Activated B cell treated with CpG ODN at 0.5 μM for 24 hours (primary cell): ENCODE data around the gene HDAC4. TPM values are rescaled to one million over a fixed set of nuclear protein-coding genes. Genes with fewer than 3 reads are reported as not detected.

Source experiments
- ATAC-seq: fragments of 200-7000 bp; cut with Tn5 transposase; one replicate; pipeline ENCODE4 v1.10.0; 2021; ENCODE audit warnings: low read depth, mild to moderate bottlenecking, moderate library complexity
- CTCF ChIA-PET: fragments of 350-600 bp; sonication (Branson Sonifier 250); formaldehyde crosslinking; loops from one replicate; lab custom pipeline; 2021; ENCODE audit warnings: antibody characterized with exemption; lab: Charles Lee
- POLR2A ChIA-PET: fragments of 350-600 bp; sonication (Branson Sonifier 250); formaldehyde crosslinking; loops from one replicate; lab custom pipeline; 2021; ENCODE audit warnings: antibody characterized with exemption; lab: Charles Lee
- DNase-seq: peaks from one replicate; pipeline ENCODE4 v3.0.0; 2022
- H3K27ac Mint-ChIP-seq: one replicate; pipeline ENCODE4 v1.8.0; 2020; ENCODE audit warnings: mixed read lengths
- H3K27me3 Mint-ChIP-seq: one replicate; pipeline ENCODE4 v1.8.0; 2021; ENCODE audit warnings: mixed read lengths
- H3K36me3 Mint-ChIP-seq: one replicate; pipeline ENCODE4 v1.8.0; 2021; ENCODE audit warnings: low read depth, mixed read lengths
- H3K4me1 Mint-ChIP-seq: one replicate; pipeline ENCODE4 v1.8.0; 2021; ENCODE audit warnings: mixed read lengths
- H3K4me3 Mint-ChIP-seq: one replicate; pipeline ENCODE4 v1.8.0; 2020; ENCODE audit warnings: mild to moderate bottlenecking, mixed read lengths
- H3K9me3 Mint-ChIP-seq: one replicate; pipeline ENCODE4 v1.8.0; 2020; ENCODE audit warnings: mixed read lengths
- intact Hi-C: fragments of 100-400 bp; cut with micrococcal nuclease; formaldehyde crosslinking; loops from one replicate; pipeline ENCODE4 v1.15.1; 2024
- total RNA-seq: library from RNA; stranded (reverse); gene quantifications from 2 replicates; pipeline ENCODE4 v1.2.3, GENCODE V29; 2022
- TF ChIP-seq, protein P1 (sequence below): fragments of 200-600 bp; IDR thresholded peaks from one replicate; pipeline ENCODE4 v1.8.0; 2022; ENCODE audit warnings: antibody characterized with exemption, mild to moderate bottlenecking

HDAC4 gene
- total RNA-seq, 1 donor from 2014 or later = 31.9 TPM

DNA sequence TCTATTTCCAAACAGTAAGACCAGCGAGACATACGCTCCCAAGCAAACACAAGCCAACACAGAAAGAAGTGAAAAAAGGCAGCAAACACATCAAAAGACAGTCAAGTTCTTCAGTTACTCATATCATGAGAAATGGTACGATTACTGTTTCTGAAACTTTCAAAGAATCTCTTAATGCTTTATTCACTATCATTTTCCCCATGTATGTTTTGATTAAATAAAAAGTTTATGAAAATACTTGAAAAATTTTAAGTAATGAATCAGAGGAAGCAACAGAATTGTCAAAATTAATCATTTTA is 114.9 kb downstream of the HDAC4 start:
- H3K4me1 Mint-ChIP-seq = peaks cover 40% of the 10 kb centered on the region
- POLR2A ChIA-PET = interaction anchor here (0.6 to 1.0 kb wide), 3 partner anchors 17 to 115 kb away, joined by 3 to 5 read pairs (median 3); partner anchors contain the start of gene HDAC4
- TF ChIP-seq, protein P1, sequence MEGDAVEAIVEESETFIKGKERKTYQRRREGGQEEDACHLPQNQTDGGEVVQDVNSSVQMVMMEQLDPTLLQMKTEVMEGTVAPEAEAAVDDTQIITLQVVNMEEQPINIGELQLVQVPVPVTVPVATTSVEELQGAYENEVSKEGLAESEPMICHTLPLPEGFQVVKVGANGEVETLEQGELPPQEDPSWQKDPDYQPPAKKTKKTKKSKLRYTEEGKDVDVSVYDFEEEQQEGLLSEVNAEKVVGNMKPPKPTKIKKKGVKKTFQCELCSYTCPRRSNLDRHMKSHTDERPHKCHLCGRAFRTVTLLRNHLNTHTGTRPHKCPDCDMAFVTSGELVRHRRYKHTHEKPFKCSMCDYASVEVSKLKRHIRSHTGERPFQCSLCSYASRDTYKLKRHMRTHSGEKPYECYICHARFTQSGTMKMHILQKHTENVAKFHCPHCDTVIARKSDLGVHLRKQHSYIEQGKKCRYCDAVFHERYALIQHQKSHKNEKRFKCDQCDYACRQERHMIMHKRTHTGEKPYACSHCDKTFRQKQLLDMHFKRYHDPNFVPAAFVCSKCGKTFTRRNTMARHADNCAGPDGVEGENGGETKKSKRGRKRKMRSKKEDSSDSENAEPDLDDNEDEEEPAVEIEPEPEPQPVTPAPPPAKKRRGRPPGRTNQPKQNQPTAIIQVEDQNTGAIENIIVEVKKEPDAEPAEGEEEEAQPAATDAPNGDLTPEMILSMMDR = no peak
- intact Hi-C loops = no loop called here
- CTCF ChIA-PET = no interaction called here
- no peak for ATAC-seq
- no peak overlapping the region for H3K27ac Mint-ChIP-seq
- H3K4me3 Mint-ChIP-seq = no peak overlapping the region
- H3K36me3 Mint-ChIP-seq = no peaks in the 10 kb centered on the region
- DNase-seq = no peak
- H3K27me3 Mint-ChIP-seq = peaks cover 17% of the 10 kb centered on the region
- no peaks in the 10 kb centered on the region for H3K9me3 Mint-ChIP-seq

DNA sequence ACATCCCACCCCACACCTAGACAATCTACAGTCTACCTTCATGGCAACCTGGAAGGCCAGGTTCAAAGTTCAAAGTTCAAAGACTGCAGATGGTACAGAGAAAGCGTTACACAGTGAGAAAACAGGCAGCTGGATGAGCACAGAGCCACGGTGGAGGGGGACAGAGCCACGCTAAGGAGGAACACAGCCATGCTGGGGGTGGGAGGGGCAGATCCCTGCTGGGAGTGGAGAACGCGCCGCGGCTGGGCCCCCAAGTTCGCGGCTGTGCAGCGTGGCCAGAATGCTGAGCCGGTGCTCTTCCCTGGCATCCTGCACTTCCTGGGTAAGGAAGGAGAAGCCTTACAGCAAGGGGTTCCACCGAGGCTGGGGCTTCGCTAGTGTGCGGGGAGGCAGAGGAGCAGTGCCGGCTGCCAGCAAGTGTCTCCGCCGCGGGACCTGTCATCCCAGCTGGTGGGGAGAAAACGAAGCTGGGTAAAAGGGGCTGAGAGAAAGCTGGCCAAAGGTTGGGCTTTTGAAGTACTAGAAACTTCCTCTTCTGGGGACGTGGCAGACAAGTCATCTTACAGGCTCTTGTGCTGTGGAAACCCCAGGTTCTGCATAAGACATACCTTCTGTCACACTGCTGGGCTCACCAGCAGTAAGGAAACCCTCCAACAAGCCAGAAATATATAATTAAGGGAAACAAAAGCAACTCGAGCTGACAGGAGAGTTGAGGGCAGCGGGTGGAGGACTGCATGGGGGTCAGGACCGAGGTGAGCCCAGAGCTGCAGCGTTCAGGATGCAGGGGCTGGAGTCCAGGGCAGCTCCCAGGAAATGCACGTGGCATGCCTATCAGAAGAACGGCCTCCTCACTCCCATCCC is 115.5 kb downstream of the HDAC4 start:
- peaks cover 35% of the 10 kb centered on the region for H3K4me1 Mint-ChIP-seq
- H3K27me3 Mint-ChIP-seq = peaks cover 17% of the 10 kb centered on the region
- no peaks in the 10 kb centered on the region for H3K36me3 Mint-ChIP-seq
- ATAC-seq (peak; percentile 82), DNase-seq (no peak)
- CTCF ChIA-PET = no interaction called here
- no peak overlapping the region for H3K27ac Mint-ChIP-seq
- peak overlapping the region; percentile 58 for H3K4me3 Mint-ChIP-seq
- POLR2A ChIA-PET = interaction anchor here (0.6 to 1.0 kb wide), 3 partner anchors 17 to 116 kb away, joined by 3 to 5 read pairs (median 3); partner anchors contain the start of gene HDAC4
- intact Hi-C loops = no loop called here
- TF ChIP-seq, protein P1 = no peak
- no peaks in the 10 kb centered on the region for H3K9me3 Mint-ChIP-seq

DNA sequence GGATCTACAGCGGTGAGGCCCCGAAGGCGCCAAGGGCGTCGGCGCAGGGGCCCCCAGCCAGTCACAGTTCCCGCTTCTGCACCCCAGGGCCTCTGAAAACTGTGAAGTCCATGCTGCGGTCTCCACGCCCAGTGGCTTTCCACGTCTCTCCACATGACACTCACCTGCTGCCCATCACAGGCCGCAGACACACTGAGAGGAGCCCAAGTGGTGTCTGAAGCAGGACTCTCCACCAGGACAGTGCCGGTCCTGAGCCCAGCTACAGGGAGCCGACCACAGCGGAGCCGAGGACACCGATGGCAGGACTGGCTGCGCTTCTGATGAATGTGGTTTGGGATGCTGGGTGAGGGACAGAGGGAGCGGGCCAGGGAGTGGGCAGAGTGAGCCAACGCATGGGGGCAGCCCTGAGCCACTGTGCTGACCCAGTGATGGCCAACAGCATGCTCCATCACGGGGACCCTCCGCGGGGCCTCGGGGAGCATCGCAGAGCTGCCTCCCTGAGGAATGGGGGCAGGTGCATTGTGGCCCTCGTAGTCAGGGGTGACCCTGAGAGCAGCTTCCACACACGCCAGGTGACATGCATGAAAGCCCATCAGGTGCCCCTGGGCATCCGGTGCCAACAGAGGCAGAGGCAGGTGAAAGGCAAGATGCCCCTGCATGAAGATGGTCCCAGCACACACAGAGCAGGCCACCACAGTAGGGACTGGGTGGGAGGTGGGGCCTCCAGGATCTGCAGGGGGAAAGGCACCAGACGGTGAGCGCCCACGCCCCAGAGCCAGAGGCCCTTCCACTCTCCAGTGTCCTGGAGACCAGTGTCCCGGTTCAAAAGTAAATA is 116.6 kb downstream of the HDAC4 start:
- Mint-ChIP-seq H3K9me3 (no peaks in the 10 kb centered on the region), H3K4me1 (peaks cover 25% of the 10 kb centered on the region), H3K4me3 (no peak overlapping the region), H3K27me3 (peaks cover 19% of the 10 kb centered on the region), H3K27ac (no peak overlapping the region), H3K36me3 (no peaks in the 10 kb centered on the region)
- ATAC-seq = no peak
- DNase-seq = no peak
- ChIA-PET CTCF (no interaction called here), POLR2A (no interaction called here)
- intact Hi-C loops = no loop called here
- TF ChIP-seq, protein P1 = no peak

DNA sequence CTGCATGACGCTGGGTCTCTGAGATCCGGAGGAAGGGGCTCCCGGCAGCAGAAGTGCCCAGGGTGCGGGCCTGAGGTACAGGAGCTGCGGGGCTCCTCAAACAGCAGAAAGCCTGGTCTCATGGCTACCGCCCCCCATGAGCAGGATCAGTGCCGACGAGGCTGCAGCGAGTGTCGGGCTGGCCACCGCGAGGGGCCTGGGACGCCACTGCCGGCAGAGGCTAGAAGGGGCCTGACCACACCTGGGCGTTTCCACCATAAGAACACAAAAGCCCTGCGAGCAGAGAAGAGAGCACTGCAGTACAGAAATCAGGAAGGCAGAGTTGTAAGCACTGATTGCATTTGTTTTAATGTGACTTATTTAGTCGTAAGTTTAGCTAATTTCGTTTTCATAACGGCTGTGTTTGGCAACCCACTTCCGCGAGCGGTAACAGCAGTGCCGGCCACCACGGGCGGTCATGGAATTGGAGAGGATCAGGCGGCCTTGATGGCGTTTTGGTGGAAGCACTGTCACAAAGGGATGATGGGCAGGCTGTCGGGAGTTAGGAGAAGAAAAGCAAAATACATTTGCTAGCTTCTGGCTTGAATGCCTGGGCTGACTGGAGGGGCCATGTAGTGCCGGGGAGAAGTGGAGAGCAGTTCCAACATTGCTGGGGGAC is 117.4 kb downstream of the HDAC4 start:
- CTCF ChIA-PET = no interaction called here

More for the DNA sequence above, 117.4 kb downstream of the HDAC4 start:
- Mint-ChIP-seq H3K9me3 (no peaks in the 10 kb centered on the region), H3K27me3 (peaks cover 19% of the 10 kb centered on the region), H3K4me3 (no peak overlapping the region), H3K27ac (no peak overlapping the region), H3K36me3 (no peaks in the 10 kb centered on the region), H3K4me1 (peaks cover 19% of the 10 kb centered on the region)
- no peak for ATAC-seq
- TF ChIP-seq, protein P1 = no peak
- POLR2A ChIA-PET = no interaction called here
- DNase-seq = no peak
- intact Hi-C loops = no loop called here
